Keratinocyte (primary cell): ENCODE data around the gene BTBD17. TPM values are rescaled to one million over a fixed set of nuclear protein-coding genes. Genes with fewer than 3 reads are reported as not detected.

Source experiments
- DNase-seq: peaks from one replicate; pipeline ENCODE4 v3.0.0-alpha.2; 2011; ENCODE audit warnings: low read depth, missing footprints, low spot score
- FAIRE-seq: peaks from 2 replicates; lab custom pipeline; 2011; peaks lifted over from hg19 to GRCh38; lab: Jason Lieb, UNC
- H2AFZ ChIP-seq: 2 replicates; pipeline ENCODE4 v1.6.0; 2012; ENCODE audit warnings: low read length, control low read depth, inconsistent platforms; ENCODE audit not compliant: control insufficient read depth
- H3K27ac ChIP-seq: 2 replicates; pipeline ENCODE4 v1.5.1; 2011; ENCODE audit warnings: low read length; ENCODE audit not compliant: control insufficient read depth, insufficient read depth
- H3K27me3 ChIP-seq: 3 replicates; pipeline ENCODE4 v1.6.0; 2011; ENCODE audit warnings: low read length; ENCODE audit not compliant: control insufficient read depth, insufficient read depth; ENCODE audit errors: extremely low read depth
- H3K36me3 ChIP-seq, 2 experiments: 2 replicates in 1 of 2; 3 replicates in 1 of 2; pipeline ENCODE4 v1.5.1; 2011; ENCODE audit warnings: low read length in 2 of 2, mild to moderate bottlenecking in 1 of 2; ENCODE audit not compliant: control insufficient read depth in 2 of 2, insufficient read depth in 2 of 2; ENCODE audit errors: extremely low read depth in 1 of 2
- H3K4me1 ChIP-seq: 3 replicates; pipeline ENCODE4 v1.5.1; 2011; ENCODE audit warnings: low read length; ENCODE audit not compliant: control insufficient read depth, insufficient read depth; ENCODE audit errors: extremely low read depth
- H3K4me2 ChIP-seq: 3 replicates; pipeline ENCODE4 v1.6.0; 2011; ENCODE audit warnings: low read depth, low read length; ENCODE audit not compliant: control insufficient read depth, insufficient read depth; ENCODE audit errors: extremely low read depth
- H3K4me3 ChIP-seq, 3 experiments: fragments of 200-600 bp in 1 of 3; sonication (generic) in 1 of 3; 2 replicates in 2 of 3; 3 replicates in 1 of 3; pipeline ENCODE4 v1.5.1; 2011 to 2016; ENCODE audit warnings: low read length in 3 of 3, mild to moderate bottlenecking in 3 of 3, control low read depth in 2 of 3, inconsistent platforms in 1 of 3, low read depth in 1 of 3, mixed read lengths in 1 of 3, mixed run types in 1 of 3, moderate library complexity in 1 of 3; ENCODE audit not compliant: control insufficient read depth in 2 of 3, insufficient read depth in 2 of 3; ENCODE audit errors: extremely low read depth in 1 of 3
- H3K79me2 ChIP-seq: 2 replicates; pipeline ENCODE4 v1.6.0; 2012; ENCODE audit warnings: low read length; ENCODE audit not compliant: control insufficient read depth, insufficient read depth
- H3K9ac ChIP-seq: 3 replicates; pipeline ENCODE4 v1.6.0; 2011; ENCODE audit warnings: low read length; ENCODE audit not compliant: control insufficient read depth, insufficient read depth; ENCODE audit errors: extremely low read depth
- H3K9me1 ChIP-seq: 3 replicates; pipeline ENCODE4 v1.6.0; 2011; ENCODE audit warnings: low read length; ENCODE audit not compliant: control insufficient read depth, insufficient read depth; ENCODE audit errors: extremely low read depth
- H3K9me3 ChIP-seq: 2 replicates; pipeline ENCODE4 v1.5.1; 2012; ENCODE audit warnings: low read depth, low read length; ENCODE audit not compliant: control insufficient read depth
- H4K20me1 ChIP-seq: 3 replicates; pipeline ENCODE4 v1.6.0; 2011; ENCODE audit warnings: low read length; ENCODE audit not compliant: control insufficient read depth, insufficient read depth; ENCODE audit errors: extremely low read depth
- CTCF ChIP-seq, 3 experiments: IDR thresholded peaks in 1 of 3; conservative IDR thresholded peaks in 1 of 3; optimal IDR thresholded peaks in 1 of 3; 2 replicates in 2 of 3; 3 replicates in 1 of 3; pipeline versions ENCODE3 to v1.5.1; 2011; ENCODE audit warnings: low read length in 3 of 3, mild to moderate bottlenecking in 3 of 3, moderate library complexity in 2 of 3, control low read depth in 1 of 3, inconsistent platforms in 1 of 3; ENCODE audit not compliant: insufficient read depth in 2 of 3; ENCODE audit errors: extremely low read depth in 1 of 3
- EZH2 ChIP-seq: IDR thresholded peaks from one replicate; pipeline ENCODE4 v1.6.1; 2012; ENCODE audit warnings: inconsistent platforms, mild to moderate bottlenecking, low read length, moderate library complexity
- dilution Hi-C: fragments of 300-500 bp; cut with MboI; formaldehyde crosslinking; loops from one replicate; pipeline ENCODE4 v1.7.0; 2020; ENCODE audit warnings: low sequenced_read_pairs; ENCODE audit not compliant: extremely low pct_ligation_motif_present
- polyA plus RNA-seq, 5 experiments: library from polyadenylated mRNA; depleted of rRNA in 3 of 5; stranded (reverse) in 3 of 5; stranded (forward) in 1 of 5; unstranded in 1 of 5; fragments of >200 nt; gene quantifications; 1 replicate in 1 of 5; 2 replicates in 3 of 5; 3 replicates in 1 of 5; pipeline versions ENCODE4 v1.2.1 to v1.2.3, GENCODE V29; 2011 to 2012; ENCODE audit warnings: missing spikeins in 2 of 5, low read depth in 1 of 5, low replicate concordance in 1 of 5

Gene BTBD17
- polyA plus RNA-seq, 1 donor (not counting 4 experiments of a cell fraction or from before 2014, with no cell fraction given) = not detected

- H3K27me3 ChIP-seq = peaks cover 17% of the 10 kb centered on the region
- dilution Hi-C loops = no loop called here
Observed at GRCh38 chr17:74342224-74342623, 19.4 kb downstream of the BTBD17 start.

GRCh38 chr17:74340470-74341023 lies 21.1 kb downstream of the BTBD17 start:
- no peaks in the 10 kb centered on the region for H4K20me1 ChIP-seq
- dilution Hi-C loops = no loop called here

More at GRCh38 chr17:74342224-74342623, 19.4 kb downstream of the BTBD17 start:
- H3K79me2 ChIP-seq = no peaks in the 10 kb centered on the region
- no peaks in the 10 kb centered on the region for H3K9me3 ChIP-seq
- H4K20me1 ChIP-seq = no peaks in the 10 kb centered on the region
- H2AFZ ChIP-seq = no peak overlapping the region
- H3K9me1 ChIP-seq = no peaks in the 10 kb centered on the region
- DNase-seq (no peak), FAIRE-seq (no peak)
- H3K4me2 ChIP-seq = no peak overlapping the region
- no peaks in the 10 kb centered on the region for H3K36me3 ChIP-seq
- H3K9ac ChIP-seq = no peak overlapping the region
- H3K4me1 ChIP-seq = peaks cover 13% of the 10 kb centered on the region
- H3K27ac ChIP-seq = no peak overlapping the region
- TF ChIP-seq CTCF (optimal IDR thresholded peaks at IDR 0.05 in 1 of 3, IDR thresholded peaks at IDR 0.05 in 1 of 3, conservative IDR thresholded peaks at IDR 0.05 in 1 of 3; ENCODE audit: extremely low read depth in 1 of 3, insufficient read depth in 2 of 3, low read length in 3 of 3) (no peak), EZH2 (no peak)
- H3K4me3 ChIP-seq = no peak overlapping the region

More at GRCh38 chr17:74340470-74341023, 21.1 kb downstream of the BTBD17 start:
- FAIRE-seq (no peak), DNase-seq (no peak)
- no peak overlapping the region for H3K4me2 ChIP-seq
- no peaks in the 10 kb centered on the region for H3K79me2 ChIP-seq
- no peak overlapping the region for H3K27ac ChIP-seq
- no peak overlapping the region for H2AFZ ChIP-seq
- no peaks in the 10 kb centered on the region for H3K36me3 ChIP-seq
- H3K9me1 ChIP-seq = no peaks in the 10 kb centered on the region
- no peak for TF ChIP-seq CTCF (optimal IDR thresholded peaks at IDR 0.05 in 1 of 3, IDR thresholded peaks at IDR 0.05 in 1 of 3, conservative IDR thresholded peaks at IDR 0.05 in 1 of 3; ENCODE audit: extremely low read depth in 1 of 3, insufficient read depth in 2 of 3, low read length in 3 of 3)
- TF ChIP-seq EZH2 = no peak
- no peaks in the 10 kb centered on the region for H3K9me3 ChIP-seq
- no peak overlapping the region for H3K4me3 ChIP-seq
- H3K4me1 ChIP-seq = peaks cover 4% of the 10 kb centered on the region
- H3K27me3 ChIP-seq = peaks cover 17% of the 10 kb centered on the region
- no peak overlapping the region for H3K9ac ChIP-seq
